ENCODE results near the gene YKT6.

DNA sequence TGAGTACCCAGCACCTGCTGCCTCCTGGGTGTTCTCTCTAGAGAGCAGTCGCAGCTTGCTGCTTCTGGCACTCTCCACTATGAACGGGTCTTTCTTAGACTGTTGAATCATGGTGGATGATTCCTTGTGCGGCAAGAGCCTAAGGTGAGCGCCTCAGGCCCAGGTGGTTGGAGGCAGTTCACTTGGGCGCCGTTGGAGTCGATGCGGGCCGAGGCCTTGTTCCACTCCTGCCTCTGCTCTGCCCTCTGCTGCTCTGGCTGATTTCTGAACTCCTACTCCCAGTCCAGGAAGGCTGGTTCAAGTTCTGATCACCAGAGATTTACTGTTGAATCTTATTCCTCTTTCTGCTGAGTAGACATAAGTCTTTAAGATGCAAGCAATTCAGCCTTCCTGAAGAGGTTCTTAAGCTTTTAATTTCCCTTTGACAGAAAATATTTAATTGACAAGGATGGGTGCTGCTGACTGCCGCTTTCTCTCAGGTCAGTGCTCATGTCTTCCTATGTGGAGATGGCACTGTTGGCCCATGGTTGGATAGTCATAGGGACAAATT, 10.4 kb downstream of the YKT6 start:
- TF ChIP-seq POLR2AphosphoS5 (IDR thresholded peaks at IDR 0.05; ENCODE audit: low read depth, low read length) (no peak), SIN3A (IDR thresholded peaks at IDR 0.05; ENCODE audit: borderline replicate concordance, insufficient read depth, low read length) (no peak)
- TF ChIP-seq, protein P1, sequence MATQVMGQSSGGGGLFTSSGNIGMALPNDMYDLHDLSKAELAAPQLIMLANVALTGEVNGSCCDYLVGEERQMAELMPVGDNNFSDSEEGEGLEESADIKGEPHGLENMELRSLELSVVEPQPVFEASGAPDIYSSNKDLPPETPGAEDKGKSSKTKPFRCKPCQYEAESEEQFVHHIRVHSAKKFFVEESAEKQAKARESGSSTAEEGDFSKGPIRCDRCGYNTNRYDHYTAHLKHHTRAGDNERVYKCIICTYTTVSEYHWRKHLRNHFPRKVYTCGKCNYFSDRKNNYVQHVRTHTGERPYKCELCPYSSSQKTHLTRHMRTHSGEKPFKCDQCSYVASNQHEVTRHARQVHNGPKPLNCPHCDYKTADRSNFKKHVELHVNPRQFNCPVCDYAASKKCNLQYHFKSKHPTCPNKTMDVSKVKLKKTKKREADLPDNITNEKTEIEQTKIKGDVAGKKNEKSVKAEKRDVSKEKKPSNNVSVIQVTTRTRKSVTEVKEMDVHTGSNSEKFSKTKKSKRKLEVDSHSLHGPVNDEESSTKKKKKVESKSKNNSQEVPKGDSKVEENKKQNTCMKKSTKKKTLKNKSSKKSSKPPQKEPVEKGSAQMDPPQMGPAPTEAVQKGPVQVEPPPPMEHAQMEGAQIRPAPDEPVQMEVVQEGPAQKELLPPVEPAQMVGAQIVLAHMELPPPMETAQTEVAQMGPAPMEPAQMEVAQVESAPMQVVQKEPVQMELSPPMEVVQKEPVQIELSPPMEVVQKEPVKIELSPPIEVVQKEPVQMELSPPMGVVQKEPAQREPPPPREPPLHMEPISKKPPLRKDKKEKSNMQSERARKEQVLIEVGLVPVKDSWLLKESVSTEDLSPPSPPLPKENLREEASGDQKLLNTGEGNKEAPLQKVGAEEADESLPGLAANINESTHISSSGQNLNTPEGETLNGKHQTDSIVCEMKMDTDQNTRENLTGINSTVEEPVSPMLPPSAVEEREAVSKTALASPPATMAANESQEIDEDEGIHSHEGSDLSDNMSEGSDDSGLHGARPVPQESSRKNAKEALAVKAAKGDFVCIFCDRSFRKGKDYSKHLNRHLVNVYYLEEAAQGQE (IDR thresholded peaks at IDR 0.05; ENCODE audit: insufficient read depth in 1 of 2, low read depth in 2 of 2, low read length in 2 of 2): no peak

Measured in PFSK-1 (cell line).